ENCODE measurements around the gene CLSTN2.
A peak's percentile ranks its signal among the peaks of the same experiment; 100 is the strongest.

The CLSTN2 gene

GRCh38 chr3:140007911-140008869, 73.2 kb downstream of the CLSTN2 start:
- DNase-seq: no peak

GRCh38 chr3:140010391-140010790, 75.4 kb downstream of the CLSTN2 start:
- DNase-seq: no peak

GRCh38 chr3:140011086-140011485, 76.1 kb downstream of the CLSTN2 start:
- no peak for DNase-seq

GRCh38 chr3:140011611-140012277, 76.8 kb downstream of the CLSTN2 start:
- no peak for DNase-seq

- no peak for DNase-seq
Observed at GRCh38 chr3:140013220-140013619, 78.2 kb downstream of the CLSTN2 start.

- no peak for DNase-seq
Observed at GRCh38 chr3:140014831-140015495, 80.0 kb downstream of the CLSTN2 start.

GRCh38 chr3:140015741-140016140, 80.8 kb downstream of the CLSTN2 start:
- DNase-seq: no peak

- DNase-seq: no peak
Observed at GRCh38 chr3:140018556-140018955, 83.6 kb downstream of the CLSTN2 start.

- no peak for DNase-seq
Observed at GRCh38 chr3:140019946-140020345, 85.0 kb downstream of the CLSTN2 start.

GRCh38 chr3:140020541-140020940, 85.6 kb downstream of the CLSTN2 start:
- DNase-seq: no peak

GRCh38 chr3:140021269-140021668, 86.3 kb downstream of the CLSTN2 start:
- no peak for DNase-seq

GRCh38 chr3:140022066-140022770, 87.2 kb downstream of the CLSTN2 start:
- peak; percentile 7 for DNase-seq

GRCh38 chr3:140023616-140024530, 88.9 kb downstream of the CLSTN2 start:
- peak; percentile 39 for DNase-seq

- no peak for DNase-seq
Observed at GRCh38 chr3:140031170-140031569, 96.2 kb downstream of the CLSTN2 start.

- no peak for DNase-seq
Observed at GRCh38 chr3:140034058-140034457, 99.1 kb downstream of the CLSTN2 start.

- DNase-seq: no peak
Observed at GRCh38 chr3:140035871-140036270, 100.9 kb downstream of the CLSTN2 start.

- no peak for DNase-seq
Observed at GRCh38 chr3:140050396-140050795, 115.4 kb downstream of the CLSTN2 start.

GRCh38 chr3:140051019-140051957, 116.3 kb downstream of the CLSTN2 start:
- no peak for DNase-seq

- DNase-seq: no peak
Observed at GRCh38 chr3:140052771-140053702, 118.1 kb downstream of the CLSTN2 start.
